Fibroblast of pulmonary artery (primary cell): Measurements from ENCODE around the gene TMEM86B.
A peak's percentile ranks its signal among the peaks of the same experiment; 100 is the strongest.

Experiments used
- DNase-seq: peaks from one replicate; pipeline ENCODE4 v3.0.0-alpha.2; 2010; ENCODE audit warnings: low read depth
- H3K4me3 ChIP-seq: replicated peaks from 2 replicates; pipeline ENCODE4 v1.5.1; 2011; ENCODE audit warnings: low read depth, mild to moderate bottlenecking, control low read depth, low read length, moderate library complexity
- TF ChIP-seq, protein P1 (sequence below): IDR thresholded peaks from 2 replicates; pipeline ENCODE4 v1.5.1; 2011; ENCODE audit warnings: mild to moderate bottlenecking, control low read depth, low read length, inconsistent platforms; ENCODE audit errors: missing control alignments

Gene TMEM86B

GRCh38 chr19:55223291-55224037, 5.1 kb downstream of the TMEM86B start:
- TF ChIP-seq, protein P1, sequence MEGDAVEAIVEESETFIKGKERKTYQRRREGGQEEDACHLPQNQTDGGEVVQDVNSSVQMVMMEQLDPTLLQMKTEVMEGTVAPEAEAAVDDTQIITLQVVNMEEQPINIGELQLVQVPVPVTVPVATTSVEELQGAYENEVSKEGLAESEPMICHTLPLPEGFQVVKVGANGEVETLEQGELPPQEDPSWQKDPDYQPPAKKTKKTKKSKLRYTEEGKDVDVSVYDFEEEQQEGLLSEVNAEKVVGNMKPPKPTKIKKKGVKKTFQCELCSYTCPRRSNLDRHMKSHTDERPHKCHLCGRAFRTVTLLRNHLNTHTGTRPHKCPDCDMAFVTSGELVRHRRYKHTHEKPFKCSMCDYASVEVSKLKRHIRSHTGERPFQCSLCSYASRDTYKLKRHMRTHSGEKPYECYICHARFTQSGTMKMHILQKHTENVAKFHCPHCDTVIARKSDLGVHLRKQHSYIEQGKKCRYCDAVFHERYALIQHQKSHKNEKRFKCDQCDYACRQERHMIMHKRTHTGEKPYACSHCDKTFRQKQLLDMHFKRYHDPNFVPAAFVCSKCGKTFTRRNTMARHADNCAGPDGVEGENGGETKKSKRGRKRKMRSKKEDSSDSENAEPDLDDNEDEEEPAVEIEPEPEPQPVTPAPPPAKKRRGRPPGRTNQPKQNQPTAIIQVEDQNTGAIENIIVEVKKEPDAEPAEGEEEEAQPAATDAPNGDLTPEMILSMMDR: no peak
- no peak overlapping the region for H3K4me3 ChIP-seq
- DNase-seq: no peak

GRCh38 chr19:55220525-55220924, 8.0 kb downstream of the TMEM86B start:
- DNase-seq: no peak
- H3K4me3 ChIP-seq: no peak overlapping the region
- TF ChIP-seq, protein P1: no peak

DNA sequence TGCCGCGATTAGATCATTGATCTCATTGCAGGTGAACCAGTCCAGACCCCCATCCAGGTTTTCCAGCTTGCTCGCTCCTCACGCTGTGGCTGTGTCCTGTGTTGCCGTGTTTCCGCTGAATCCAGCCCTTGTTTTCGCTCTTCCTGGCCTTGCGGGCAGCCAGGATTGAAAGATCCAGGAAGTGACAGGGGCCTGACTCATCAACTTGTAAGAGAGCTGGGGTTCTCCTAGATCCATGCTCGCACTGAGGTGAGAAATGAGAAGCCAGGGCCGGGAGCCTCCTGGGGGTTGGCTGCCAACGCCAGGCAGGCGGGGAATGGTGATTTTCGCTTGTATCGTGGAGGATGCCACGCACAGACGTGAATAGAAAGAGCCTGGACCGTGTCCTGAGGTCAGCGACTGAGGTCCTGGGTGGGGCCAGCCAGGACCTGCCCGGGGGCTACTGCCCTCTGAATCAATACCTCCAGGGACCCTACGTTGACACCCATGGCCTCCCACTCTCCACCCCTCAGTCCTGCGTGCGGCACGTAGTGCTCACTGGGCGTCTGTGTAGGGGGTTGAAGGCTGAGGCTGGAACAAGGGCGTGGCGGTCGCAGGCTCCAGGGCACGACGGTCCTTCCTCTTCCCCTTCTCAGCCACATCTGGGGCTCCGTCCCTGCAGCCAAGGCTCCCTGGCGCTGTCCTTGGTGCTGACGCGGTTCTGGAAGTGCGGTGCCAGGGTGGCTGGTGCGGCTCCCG, 11.9 kb downstream of the TMEM86B start:
- TF ChIP-seq, protein P1: no peak
- peak; percentile 99 for DNase-seq
- peak overlapping the region; percentile 57 for H3K4me3 ChIP-seq

- no peak for DNase-seq
- H3K4me3 ChIP-seq: no peak overlapping the region
- TF ChIP-seq, protein P1: no peak
Observed at GRCh38 chr19:55213547-55213946, 15.0 kb downstream of the TMEM86B start.

DNA sequence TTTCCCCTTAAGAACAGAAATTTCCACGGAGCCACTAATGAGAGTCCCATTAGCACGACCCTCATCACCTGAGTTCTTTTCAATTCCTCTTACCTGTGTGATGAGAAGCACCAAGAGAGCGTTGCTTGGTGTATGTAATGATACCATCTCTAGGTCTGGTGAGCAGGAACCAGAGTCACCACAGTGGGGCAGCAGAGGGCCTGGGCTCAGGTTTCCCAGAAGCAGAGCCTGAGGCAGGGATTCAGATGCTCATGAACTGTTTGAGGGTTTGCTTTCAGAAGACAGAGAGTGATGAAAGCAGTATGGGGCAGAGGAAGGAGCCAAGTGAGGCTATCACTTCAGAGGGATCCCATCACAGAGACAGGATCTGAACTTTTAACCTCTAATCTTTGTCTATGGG, 16.1 kb downstream of the TMEM86B start:
- no peak for DNase-seq
- H3K4me3 ChIP-seq: no peak overlapping the region
- TF ChIP-seq, protein P1: peak; percentile 25

DNA sequence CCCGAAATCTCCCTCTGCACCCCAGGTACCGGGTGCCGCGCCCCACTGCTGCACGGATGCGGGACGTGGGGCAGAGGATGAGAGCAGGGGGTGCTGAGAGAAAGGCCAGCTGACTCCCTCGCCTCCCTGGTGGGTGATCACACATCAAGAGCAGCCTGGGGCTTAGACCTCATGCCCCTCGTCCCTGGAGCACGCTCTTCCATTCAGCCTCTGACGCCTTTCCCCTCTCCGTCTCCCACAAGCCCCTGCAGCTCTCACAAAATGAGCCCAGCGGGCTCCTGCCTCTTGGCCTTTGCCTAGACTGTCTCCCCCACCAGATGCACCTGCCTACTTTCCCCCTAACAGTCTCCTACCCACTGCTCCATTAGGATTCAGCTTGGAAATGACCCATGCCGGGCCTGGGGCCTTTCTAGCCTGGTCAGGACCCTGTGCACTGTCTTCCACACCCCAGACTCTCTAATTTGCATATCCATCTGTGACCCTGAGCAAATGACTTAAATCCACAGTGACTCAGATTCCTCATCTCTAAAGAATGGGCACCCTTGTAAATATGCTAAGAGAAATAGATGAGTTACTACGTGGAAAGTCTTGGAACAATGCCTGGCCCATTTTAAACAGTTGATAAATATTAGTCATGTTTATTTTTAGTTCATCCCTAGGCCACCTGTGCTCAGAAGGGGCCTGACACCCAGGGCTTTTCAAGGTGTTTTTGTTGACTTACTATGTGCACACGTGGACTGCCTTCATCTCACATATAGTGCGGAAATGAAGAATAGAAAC, 18.7 kb downstream of the TMEM86B start:
- H3K4me3 ChIP-seq: no peak overlapping the region
- TF ChIP-seq, protein P1: no peak
- DNase-seq: peak; percentile 90
